B cell (primary cell): Measurements from ENCODE around the gene ZNF804A.

Experiments used
- CTCF ChIP-seq: fragments of 200-600 bp; IDR thresholded peaks from one replicate; pipeline ENCODE4 v1.8.0; 2022; ENCODE audit warnings: antibody characterized with exemption, mild to moderate bottlenecking
- EZH2 ChIP-seq: IDR thresholded peaks from 2 replicates; pipeline ENCODE4 v1.6.1; 2012; ENCODE audit warnings: borderline replicate concordance, low read depth, mild to moderate bottlenecking, moderate library complexity, low read length; ENCODE audit not compliant: insufficient read depth, poor library complexity, severe bottlenecking

- TF ChIP-seq EZH2 (no peak), CTCF (no peak)
These were observed 31.6 kb upstream of the ZNF804A start for GRCh38 chr2:184566716-184567115.
